Measurements from ENCODE around the gene MED31.

- TF ChIP-seq, protein P1, sequence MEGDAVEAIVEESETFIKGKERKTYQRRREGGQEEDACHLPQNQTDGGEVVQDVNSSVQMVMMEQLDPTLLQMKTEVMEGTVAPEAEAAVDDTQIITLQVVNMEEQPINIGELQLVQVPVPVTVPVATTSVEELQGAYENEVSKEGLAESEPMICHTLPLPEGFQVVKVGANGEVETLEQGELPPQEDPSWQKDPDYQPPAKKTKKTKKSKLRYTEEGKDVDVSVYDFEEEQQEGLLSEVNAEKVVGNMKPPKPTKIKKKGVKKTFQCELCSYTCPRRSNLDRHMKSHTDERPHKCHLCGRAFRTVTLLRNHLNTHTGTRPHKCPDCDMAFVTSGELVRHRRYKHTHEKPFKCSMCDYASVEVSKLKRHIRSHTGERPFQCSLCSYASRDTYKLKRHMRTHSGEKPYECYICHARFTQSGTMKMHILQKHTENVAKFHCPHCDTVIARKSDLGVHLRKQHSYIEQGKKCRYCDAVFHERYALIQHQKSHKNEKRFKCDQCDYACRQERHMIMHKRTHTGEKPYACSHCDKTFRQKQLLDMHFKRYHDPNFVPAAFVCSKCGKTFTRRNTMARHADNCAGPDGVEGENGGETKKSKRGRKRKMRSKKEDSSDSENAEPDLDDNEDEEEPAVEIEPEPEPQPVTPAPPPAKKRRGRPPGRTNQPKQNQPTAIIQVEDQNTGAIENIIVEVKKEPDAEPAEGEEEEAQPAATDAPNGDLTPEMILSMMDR (conservative IDR thresholded peaks at IDR 0.05; ENCODE audit: low read depth, low read length) = no peak
- TF ChIP-seq EZH2 (IDR thresholded peaks at IDR 0.05; ENCODE audit: low read length, unreplicated experiment) (no peak), EZH2phosphoT487 (IDR thresholded peaks at IDR 0.05; ENCODE audit: borderline replicate concordance, low read length) (no peak)
Observed at GRCh38 chr17:6608321-6608720, 43.1 kb downstream of the MED31 start.

Data from PC-3 (cell line).